ENCODE measurements around the gene PLAAT1.

The PLAAT1 gene

DNA sequence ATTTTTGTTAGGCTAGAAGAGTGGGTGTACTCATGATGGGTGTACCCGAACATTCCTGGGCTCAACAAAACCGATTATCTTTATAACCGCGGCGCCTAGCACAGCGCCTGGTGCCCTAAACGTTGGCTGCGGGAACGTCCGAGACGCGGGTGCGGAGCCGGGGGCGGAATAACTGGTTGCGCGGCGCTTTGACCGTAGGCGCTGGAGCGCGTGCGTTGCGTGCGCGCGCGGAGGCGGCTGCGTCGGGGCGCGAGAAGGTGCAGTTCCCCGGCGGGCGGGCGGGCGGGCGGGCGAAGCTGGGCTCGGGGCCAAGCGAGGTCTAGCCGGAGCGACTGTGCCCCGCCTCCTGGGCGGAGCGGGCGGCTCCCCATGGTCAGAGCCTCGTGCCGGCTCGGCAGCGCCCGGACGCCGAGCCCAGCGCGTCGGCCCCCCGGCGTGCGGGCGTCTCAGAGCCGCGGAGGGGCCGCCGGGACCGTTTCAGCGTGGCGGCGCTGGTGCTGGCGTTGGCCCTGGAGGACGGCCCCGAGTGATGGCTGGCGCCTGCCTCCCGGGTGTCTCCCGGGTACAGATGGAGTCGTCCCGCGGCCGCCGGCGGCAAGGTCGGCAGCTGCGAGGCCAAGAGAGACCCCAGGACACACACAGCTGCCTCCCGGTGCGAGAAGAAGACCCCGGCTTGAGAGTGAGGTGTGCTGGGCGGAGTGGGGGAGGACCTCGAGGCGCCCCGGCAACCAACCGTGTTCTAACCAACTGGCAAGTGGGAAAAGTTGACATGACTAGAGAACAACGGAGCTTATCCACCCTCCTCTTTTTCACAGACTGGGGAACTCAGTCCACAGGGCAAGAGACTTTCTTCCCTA, at the start of gene PLAAT1:
TSS of gene PLAAT1 (plus strand) at position 373 of the 857 bp plus-strand sequence. CDS start 14,429 bp downstream, outside the sequence.
- Histone ChIP-seq H3K27me3 (ENCODE audit: control insufficient read depth, insufficient read depth, low read length) (peaks cover 22% of the 10 kb centered on the region), H3K4me1 (ENCODE audit: control insufficient read depth, insufficient read depth, low read length) (peaks cover 6% of the 10 kb centered on the region), H3K9ac (ENCODE audit: low read length) (peak within 1 kb of the TSS; percentile 79), H3K36me3 (ENCODE audit: control insufficient read depth, insufficient read depth, low read length) (no peaks in the 10 kb centered on the region), H3K9me3 (ENCODE audit: control insufficient read depth, insufficient read depth, low read depth, low read length) (no peaks in the 10 kb centered on the region; the same call in 1 of the 2 replicates), H3K4me3 (ENCODE audit: low read depth, low read length) (peak within 1 kb of the TSS; percentile 75), H3K27ac (ENCODE audit: low read depth, low read length) (no peak within 1 kb of the TSS)

DNA sequence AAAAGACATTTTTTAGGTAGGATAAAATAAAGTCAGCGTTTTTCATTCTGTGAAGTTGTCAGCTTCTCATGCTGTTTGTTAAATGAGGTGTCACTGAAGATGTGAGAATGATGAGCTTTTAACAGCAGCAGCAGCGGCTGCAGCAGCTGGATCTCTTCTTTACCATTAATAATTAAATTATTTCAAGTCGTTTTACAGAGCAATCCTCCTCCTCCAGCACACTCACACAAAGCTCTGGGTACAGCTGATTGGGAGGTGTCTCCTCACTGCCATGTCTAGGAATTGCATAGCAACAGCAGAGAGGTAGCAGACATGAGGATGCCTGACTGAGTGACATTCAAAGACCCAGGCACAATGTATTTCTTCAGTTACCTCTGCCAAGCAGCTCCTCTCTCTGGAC, 46.7 kb upstream of the PLAAT1 start:
- H3K27me3 ChIP-seq (ENCODE audit: control insufficient read depth, insufficient read depth, low read length) = no peaks in the 10 kb centered on the region
- H3K9me3 ChIP-seq (ENCODE audit: control insufficient read depth, insufficient read depth, low read depth, low read length) = no peaks in the 10 kb centered on the region
- no peaks in the 10 kb centered on the region for H3K4me1 ChIP-seq (ENCODE audit: control insufficient read depth, insufficient read depth, low read length)
- H3K27ac ChIP-seq (ENCODE audit: low read depth, low read length) = no peak overlapping the region
- H3K9ac ChIP-seq (ENCODE audit: low read length) = no peak overlapping the region
- no peak overlapping the region for H3K4me3 ChIP-seq (ENCODE audit: low read depth, low read length)
- no peaks in the 10 kb centered on the region for H3K36me3 ChIP-seq (ENCODE audit: control insufficient read depth, insufficient read depth, low read length)

DNA sequence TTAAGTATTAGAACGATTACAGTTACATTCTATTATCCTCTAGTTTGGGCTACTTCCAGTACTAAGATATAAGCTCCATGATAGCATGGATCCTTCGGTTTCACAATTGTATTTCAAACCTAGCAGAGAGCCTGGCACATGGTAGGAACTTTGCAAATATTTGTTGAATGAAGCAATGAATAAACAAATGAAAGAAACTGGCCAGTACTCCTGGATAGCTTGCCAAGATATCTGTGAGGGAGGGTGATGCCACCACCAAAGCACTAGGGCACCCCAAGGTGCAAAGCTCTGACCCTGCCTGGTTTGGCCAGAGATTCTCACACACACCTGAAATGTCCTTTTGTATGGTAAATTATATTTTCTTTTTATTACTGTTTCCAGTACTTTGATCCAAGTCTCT, 44.3 kb upstream of the PLAAT1 start:
- Histone ChIP-seq H3K9ac (ENCODE audit: low read length) (no peak overlapping the region), H3K36me3 (ENCODE audit: control insufficient read depth, insufficient read depth, low read length) (no peaks in the 10 kb centered on the region), H3K27ac (ENCODE audit: low read depth, low read length) (no peak overlapping the region), H3K9me3 (ENCODE audit: control insufficient read depth, insufficient read depth, low read depth, low read length) (no peaks in the 10 kb centered on the region), H3K27me3 (ENCODE audit: control insufficient read depth, insufficient read depth, low read length) (no peaks in the 10 kb centered on the region), H3K4me1 (ENCODE audit: control insufficient read depth, insufficient read depth, low read length) (no peaks in the 10 kb centered on the region), H3K4me3 (ENCODE audit: low read depth, low read length) (no peak overlapping the region)

DNA sequence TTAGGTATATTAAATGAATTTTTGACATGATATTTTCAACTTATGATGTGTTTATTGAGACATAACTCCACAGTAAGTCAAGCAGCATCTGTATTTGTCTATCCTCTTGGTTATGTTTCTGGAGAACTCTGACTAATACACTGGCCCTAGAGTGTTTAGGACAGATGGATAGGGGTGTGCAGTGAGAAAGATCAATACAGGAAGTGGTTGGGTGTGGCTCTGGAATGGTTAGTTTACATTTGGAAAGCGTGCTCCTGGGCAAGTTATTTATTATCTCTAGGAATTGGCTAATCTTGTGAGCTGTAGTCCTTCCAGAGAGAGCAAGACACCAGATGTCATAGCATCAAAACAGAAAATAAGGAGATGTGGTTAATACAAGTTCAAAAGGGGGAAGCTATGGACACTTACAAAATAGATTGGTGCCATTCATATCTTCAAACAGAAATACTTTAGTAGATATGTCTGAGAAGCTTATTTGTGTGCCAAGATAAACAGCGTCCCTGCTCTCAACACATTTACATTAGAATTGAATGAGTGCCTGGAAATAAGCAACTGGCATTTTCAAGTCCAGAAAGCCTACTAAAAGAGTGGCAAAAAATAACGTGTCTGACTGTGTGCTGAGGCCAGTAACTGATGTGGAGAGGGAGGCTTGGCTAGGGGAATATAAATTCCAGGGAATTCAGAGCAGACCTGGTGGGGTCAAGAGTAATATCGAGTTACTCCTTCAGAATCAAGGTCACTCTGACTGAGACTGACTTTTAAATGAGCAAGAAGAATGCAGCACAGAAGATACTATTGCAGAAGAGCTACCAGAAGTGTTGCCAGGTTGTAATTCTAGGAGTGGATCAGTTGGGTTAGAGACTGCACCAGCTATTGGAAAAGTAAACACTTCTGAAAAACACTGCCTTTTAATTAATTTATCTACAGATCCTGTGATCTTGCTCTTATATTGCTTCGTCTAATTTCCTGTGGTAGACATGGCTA, 33.4 kb upstream of the PLAAT1 start:
- peaks cover 7% of the 10 kb centered on the region; the same call in 1 of the 2 replicates for H3K4me1 ChIP-seq (ENCODE audit: control insufficient read depth, insufficient read depth, low read length)
- no peak overlapping the region for H3K4me3 ChIP-seq (ENCODE audit: low read depth, low read length)
- no peak overlapping the region for H3K27ac ChIP-seq (ENCODE audit: low read depth, low read length)
- no peaks in the 10 kb centered on the region for H3K27me3 ChIP-seq (ENCODE audit: control insufficient read depth, insufficient read depth, low read length)
- no peaks in the 10 kb centered on the region for H3K9me3 ChIP-seq (ENCODE audit: control insufficient read depth, insufficient read depth, low read depth, low read length)
- no peak overlapping the region for H3K9ac ChIP-seq (ENCODE audit: low read length)
- H3K36me3 ChIP-seq (ENCODE audit: control insufficient read depth, insufficient read depth, low read length) = no peaks in the 10 kb centered on the region

DNA sequence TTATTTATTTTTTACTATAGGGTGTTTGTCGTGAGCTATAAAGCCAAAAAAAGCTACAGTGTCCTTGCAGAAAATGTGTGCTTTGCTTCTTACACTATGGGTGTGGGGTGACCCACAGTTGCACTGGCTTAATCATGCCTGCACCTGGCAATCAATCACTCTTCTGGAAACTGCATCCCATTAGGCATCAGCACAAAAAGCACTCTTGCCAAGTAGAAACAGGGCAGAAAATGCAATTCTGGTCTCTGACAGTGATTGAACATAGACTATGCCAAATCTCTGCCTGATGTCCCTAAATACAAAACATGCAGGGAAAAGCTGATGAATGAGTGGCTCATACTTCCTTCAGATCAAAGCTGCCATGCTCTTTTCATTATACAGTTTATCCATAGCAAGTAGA, 30.4 kb upstream of the PLAAT1 start:
- Histone ChIP-seq H3K9ac (ENCODE audit: low read length) (no peak overlapping the region), H3K4me1 (ENCODE audit: control insufficient read depth, insufficient read depth, low read length) (peaks cover 7% of the 10 kb centered on the region; the same call in 1 of the 2 replicates), H3K27ac (ENCODE audit: low read depth, low read length) (no peak overlapping the region), H3K4me3 (ENCODE audit: low read depth, low read length) (no peak overlapping the region), H3K36me3 (ENCODE audit: control insufficient read depth, insufficient read depth, low read length) (no peaks in the 10 kb centered on the region), H3K9me3 (ENCODE audit: control insufficient read depth, insufficient read depth, low read depth, low read length) (no peaks in the 10 kb centered on the region), H3K27me3 (ENCODE audit: control insufficient read depth, insufficient read depth, low read length) (no peaks in the 10 kb centered on the region)

DNA sequence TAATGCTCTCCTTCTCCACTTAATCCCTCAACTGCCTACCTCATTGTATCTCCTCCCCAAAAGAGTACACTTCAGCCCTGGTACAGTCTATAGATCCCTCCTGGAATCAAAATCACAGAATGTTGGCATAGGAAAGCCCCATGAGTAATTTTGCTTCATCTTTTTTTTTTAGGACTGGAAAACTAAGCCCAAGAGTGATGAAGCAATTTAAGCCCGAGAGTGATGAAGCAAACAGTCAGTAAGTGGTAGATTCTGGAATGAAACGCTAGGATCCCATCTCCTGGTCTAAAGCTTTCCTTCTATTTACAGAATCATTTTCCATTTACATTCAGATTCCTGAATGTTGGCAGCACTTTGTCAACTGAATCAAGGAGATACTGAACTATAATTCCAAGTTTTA, 29.8 kb upstream of the PLAAT1 start:
- no peak overlapping the region for H3K27ac ChIP-seq (ENCODE audit: low read depth, low read length)
- peaks cover 7% of the 10 kb centered on the region; the same call in 1 of the 2 replicates for H3K4me1 ChIP-seq (ENCODE audit: control insufficient read depth, insufficient read depth, low read length)
- no peaks in the 10 kb centered on the region for H3K9me3 ChIP-seq (ENCODE audit: control insufficient read depth, insufficient read depth, low read depth, low read length)
- no peak overlapping the region for H3K9ac ChIP-seq (ENCODE audit: low read length)
- no peak overlapping the region for H3K4me3 ChIP-seq (ENCODE audit: low read depth, low read length)
- H3K36me3 ChIP-seq (ENCODE audit: control insufficient read depth, insufficient read depth, low read length) = no peaks in the 10 kb centered on the region
- H3K27me3 ChIP-seq (ENCODE audit: control insufficient read depth, insufficient read depth, low read length) = no peaks in the 10 kb centered on the region

DNA sequence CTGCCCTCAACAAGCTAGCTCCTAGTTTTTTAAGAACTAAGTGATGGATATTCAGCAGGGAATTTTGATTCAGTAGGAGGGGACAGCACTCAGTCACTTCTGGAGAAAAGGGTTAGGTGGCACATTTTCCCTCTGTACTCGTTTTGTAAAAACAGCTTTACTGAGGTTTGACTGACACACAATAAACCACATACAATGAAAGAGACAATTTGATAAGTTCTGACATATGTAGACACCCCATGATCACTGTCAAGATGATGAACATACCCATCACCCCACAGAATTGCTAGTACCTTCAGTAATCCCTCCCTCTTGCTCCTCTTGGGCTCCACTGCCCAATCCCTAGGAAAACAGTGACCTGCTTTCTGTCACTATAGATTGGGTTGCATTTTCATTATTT, 29.0 kb upstream of the PLAAT1 start:
- no peak overlapping the region for H3K27ac ChIP-seq (ENCODE audit: low read depth, low read length)
- no peak overlapping the region for H3K4me3 ChIP-seq (ENCODE audit: low read depth, low read length)
- no peaks in the 10 kb centered on the region for H3K36me3 ChIP-seq (ENCODE audit: control insufficient read depth, insufficient read depth, low read length)
- H3K27me3 ChIP-seq (ENCODE audit: control insufficient read depth, insufficient read depth, low read length) = no peaks in the 10 kb centered on the region
- H3K9ac ChIP-seq (ENCODE audit: low read length) = no peak overlapping the region
- H3K9me3 ChIP-seq (ENCODE audit: control insufficient read depth, insufficient read depth, low read depth, low read length) = no peaks in the 10 kb centered on the region; the same call in 1 of the 2 replicates
- H3K4me1 ChIP-seq (ENCODE audit: control insufficient read depth, insufficient read depth, low read length) = peaks cover 7% of the 10 kb centered on the region; the same call in 1 of the 2 replicates

DNA sequence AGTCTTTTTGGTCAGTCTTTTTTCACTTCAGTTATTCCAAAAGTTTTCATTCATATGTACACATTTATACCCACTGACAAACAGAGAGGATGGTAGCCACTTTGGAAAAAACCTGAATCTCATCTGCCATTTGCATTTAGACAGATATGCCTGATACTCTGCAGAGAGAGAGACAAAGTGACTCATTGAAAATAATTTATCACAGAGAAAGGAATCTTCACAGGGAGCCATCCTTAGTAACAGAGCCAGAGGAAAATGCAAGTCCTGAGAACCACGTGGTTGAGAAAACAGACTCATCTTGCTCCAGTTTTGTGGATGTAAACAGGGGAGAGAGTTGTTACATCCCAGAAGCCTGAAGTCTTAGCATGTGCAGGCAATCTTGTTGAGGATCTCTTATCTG, 28.2 kb upstream of the PLAAT1 start:
- Histone ChIP-seq H3K4me1 (ENCODE audit: control insufficient read depth, insufficient read depth, low read length) (peaks cover 1% of the 10 kb centered on the region; the same call in 1 of the 2 replicates), H3K9ac (ENCODE audit: low read length) (no peak overlapping the region), H3K9me3 (ENCODE audit: control insufficient read depth, insufficient read depth, low read depth, low read length) (no peaks in the 10 kb centered on the region; the same call in 1 of the 2 replicates), H3K27ac (ENCODE audit: low read depth, low read length) (no peak overlapping the region), H3K4me3 (ENCODE audit: low read depth, low read length) (no peak overlapping the region), H3K27me3 (ENCODE audit: control insufficient read depth, insufficient read depth, low read length) (no peaks in the 10 kb centered on the region), H3K36me3 (ENCODE audit: control insufficient read depth, insufficient read depth, low read length) (no peaks in the 10 kb centered on the region)

DNA sequence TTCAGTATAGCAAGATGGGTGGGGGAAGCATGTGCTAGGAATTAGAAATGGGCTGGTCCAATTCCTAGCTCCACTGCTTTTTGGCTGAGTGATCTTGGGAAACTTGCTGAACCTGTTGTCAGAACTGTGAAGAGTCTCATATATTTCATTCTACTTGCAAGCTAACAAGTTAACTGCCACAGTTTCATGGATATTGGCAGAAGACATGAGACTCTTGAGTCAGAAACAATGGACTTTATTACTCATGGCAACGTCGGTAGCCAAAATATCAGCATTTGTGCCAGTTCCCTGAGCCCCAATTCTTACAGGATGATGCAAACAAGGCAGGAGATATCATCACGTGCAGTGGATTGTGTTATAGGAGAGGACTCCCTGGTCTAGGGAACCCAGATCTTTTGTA, 26.6 kb upstream of the PLAAT1 start:
- Histone ChIP-seq H3K9me3 (ENCODE audit: control insufficient read depth, insufficient read depth, low read depth, low read length) (no peaks in the 10 kb centered on the region; the same call in 1 of the 2 replicates), H3K27ac (ENCODE audit: low read depth, low read length) (no peak overlapping the region), H3K27me3 (ENCODE audit: control insufficient read depth, insufficient read depth, low read length) (no peaks in the 10 kb centered on the region), H3K36me3 (ENCODE audit: control insufficient read depth, insufficient read depth, low read length) (no peaks in the 10 kb centered on the region), H3K4me1 (ENCODE audit: control insufficient read depth, insufficient read depth, low read length) (no peaks in the 10 kb centered on the region), H3K4me3 (ENCODE audit: low read depth, low read length) (no peak overlapping the region), H3K9ac (ENCODE audit: low read length) (no peak overlapping the region)

DNA sequence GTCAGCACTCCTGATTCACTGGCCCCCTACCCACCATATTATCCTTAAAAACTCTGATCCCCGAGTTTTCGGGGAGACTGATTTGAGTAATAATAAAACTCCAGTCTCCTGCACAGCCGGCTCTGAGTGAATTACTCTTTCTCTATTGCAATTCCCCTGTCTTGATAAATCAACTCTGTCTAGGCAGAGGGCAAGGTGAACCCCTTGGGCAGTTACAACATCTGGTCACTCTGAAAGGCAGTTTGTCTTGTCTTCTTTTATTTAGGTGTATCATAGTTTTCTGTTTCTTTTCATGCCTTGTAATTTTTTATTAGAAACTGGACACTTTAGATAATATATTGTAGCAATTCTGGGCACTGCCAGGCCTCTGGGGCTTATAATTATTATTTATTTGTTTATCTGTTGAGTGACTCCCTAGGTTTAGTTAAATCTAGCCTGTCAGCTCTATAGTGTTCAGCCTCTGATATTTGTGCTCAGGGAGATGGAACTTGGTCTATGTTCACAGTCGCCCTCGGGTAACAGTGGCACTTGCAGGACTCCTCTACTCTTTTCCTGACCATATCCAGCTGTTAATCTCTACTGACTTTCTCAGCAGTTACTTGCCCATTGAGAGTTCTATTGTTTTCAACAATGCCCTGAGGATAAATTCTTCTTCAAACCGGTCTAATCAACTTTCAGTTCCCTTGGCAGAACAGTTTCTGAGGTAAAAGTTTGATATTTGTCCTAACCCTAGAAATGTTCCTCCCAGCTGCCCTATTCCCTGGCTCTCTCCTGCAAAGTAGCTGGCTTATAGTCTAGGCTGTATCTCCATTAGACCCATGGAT, 15.5 kb upstream of the PLAAT1 start:
- no peak overlapping the region for H3K4me3 ChIP-seq (ENCODE audit: low read depth, low read length)
- H3K27me3 ChIP-seq (ENCODE audit: control insufficient read depth, insufficient read depth, low read length) = no peaks in the 10 kb centered on the region
- H3K9me3 ChIP-seq (ENCODE audit: control insufficient read depth, insufficient read depth, low read depth, low read length) = no peaks in the 10 kb centered on the region
- H3K4me1 ChIP-seq (ENCODE audit: control insufficient read depth, insufficient read depth, low read length) = peaks cover 35% of the 10 kb centered on the region
- H3K27ac ChIP-seq (ENCODE audit: low read depth, low read length) = no peak overlapping the region
- H3K9ac ChIP-seq (ENCODE audit: low read length) = no peak overlapping the region
- H3K36me3 ChIP-seq (ENCODE audit: control insufficient read depth, insufficient read depth, low read length) = no peaks in the 10 kb centered on the region

Data from HUES6 (cell line).